DND-41 (cell line): ENCODE data around the gene NRL.

ENCODE experiments used
- EZH2 ChIP-seq: IDR thresholded peaks from 3 replicates; pipeline ENCODE4 v1.6.1; 2012; ENCODE audit warnings: borderline replicate concordance, low read depth, mild to moderate bottlenecking, moderate library complexity, low read length, inconsistent platforms; ENCODE audit not compliant: severe bottlenecking
- TF ChIP-seq, protein P1 (sequence below): IDR thresholded peaks from 2 replicates; pipeline ENCODE4 v1.5.1; 2012; ENCODE audit warnings: borderline replicate concordance, low read length, moderate library complexity, mild to moderate bottlenecking; ENCODE audit not compliant: poor library complexity, severe bottlenecking; ENCODE audit errors: extremely low read depth

GRCh38 chr14:24063263-24063836 lies 51.4 kb downstream of the NRL start:
- TF ChIP-seq, protein P1, sequence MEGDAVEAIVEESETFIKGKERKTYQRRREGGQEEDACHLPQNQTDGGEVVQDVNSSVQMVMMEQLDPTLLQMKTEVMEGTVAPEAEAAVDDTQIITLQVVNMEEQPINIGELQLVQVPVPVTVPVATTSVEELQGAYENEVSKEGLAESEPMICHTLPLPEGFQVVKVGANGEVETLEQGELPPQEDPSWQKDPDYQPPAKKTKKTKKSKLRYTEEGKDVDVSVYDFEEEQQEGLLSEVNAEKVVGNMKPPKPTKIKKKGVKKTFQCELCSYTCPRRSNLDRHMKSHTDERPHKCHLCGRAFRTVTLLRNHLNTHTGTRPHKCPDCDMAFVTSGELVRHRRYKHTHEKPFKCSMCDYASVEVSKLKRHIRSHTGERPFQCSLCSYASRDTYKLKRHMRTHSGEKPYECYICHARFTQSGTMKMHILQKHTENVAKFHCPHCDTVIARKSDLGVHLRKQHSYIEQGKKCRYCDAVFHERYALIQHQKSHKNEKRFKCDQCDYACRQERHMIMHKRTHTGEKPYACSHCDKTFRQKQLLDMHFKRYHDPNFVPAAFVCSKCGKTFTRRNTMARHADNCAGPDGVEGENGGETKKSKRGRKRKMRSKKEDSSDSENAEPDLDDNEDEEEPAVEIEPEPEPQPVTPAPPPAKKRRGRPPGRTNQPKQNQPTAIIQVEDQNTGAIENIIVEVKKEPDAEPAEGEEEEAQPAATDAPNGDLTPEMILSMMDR = no peak
- no peak for TF ChIP-seq EZH2
